ENCODE results near the gene FAM204A.

DNA sequence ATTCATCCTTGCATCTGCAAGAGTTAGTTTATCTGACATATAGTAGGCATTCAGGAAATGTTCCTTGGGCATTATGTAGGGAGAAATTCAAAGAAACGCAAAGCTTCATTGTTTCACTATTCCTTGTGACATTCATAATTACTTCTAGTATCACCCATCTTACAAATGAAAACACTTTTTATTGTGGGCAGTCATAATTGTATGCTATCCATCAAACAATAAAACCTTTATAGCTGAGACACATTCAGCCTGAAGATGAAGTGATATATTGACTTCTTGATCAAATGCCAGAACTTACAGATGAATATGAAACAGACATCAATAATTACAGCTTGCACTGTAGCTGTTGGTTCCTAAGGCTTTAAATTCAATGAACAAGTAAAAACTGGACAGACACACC lies 36.4 kb downstream of the FAM204A start:
- TF ChIP-seq, protein P1, sequence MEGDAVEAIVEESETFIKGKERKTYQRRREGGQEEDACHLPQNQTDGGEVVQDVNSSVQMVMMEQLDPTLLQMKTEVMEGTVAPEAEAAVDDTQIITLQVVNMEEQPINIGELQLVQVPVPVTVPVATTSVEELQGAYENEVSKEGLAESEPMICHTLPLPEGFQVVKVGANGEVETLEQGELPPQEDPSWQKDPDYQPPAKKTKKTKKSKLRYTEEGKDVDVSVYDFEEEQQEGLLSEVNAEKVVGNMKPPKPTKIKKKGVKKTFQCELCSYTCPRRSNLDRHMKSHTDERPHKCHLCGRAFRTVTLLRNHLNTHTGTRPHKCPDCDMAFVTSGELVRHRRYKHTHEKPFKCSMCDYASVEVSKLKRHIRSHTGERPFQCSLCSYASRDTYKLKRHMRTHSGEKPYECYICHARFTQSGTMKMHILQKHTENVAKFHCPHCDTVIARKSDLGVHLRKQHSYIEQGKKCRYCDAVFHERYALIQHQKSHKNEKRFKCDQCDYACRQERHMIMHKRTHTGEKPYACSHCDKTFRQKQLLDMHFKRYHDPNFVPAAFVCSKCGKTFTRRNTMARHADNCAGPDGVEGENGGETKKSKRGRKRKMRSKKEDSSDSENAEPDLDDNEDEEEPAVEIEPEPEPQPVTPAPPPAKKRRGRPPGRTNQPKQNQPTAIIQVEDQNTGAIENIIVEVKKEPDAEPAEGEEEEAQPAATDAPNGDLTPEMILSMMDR (conservative IDR thresholded peaks at IDR 0.05; ENCODE audit: low read depth, low read length) = no peak
- no peak for TF ChIP-seq EZH2 (IDR thresholded peaks at IDR 0.05; ENCODE audit: low read length, unreplicated experiment)
